ENCODE results near the gene KCNQ4. TPM values are rescaled to one million over a fixed set of nuclear protein-coding genes. Genes with fewer than 3 reads are reported as not detected.

The KCNQ4 gene
- total and polyA plus RNA-seq, 2 of the 8 experiments (the other 6 are each of a cell fraction or from before 2014, with no cell fraction given), result 2.2 to 3.9 TPM

GRCh38 chr1:40803902-40804301 is 20.3 kb downstream of the KCNQ4 start:
- Histone ChIP-seq H2BK12ac (ENCODE audit: low read depth, low read length) (no peak overlapping the region; the same call in 1 of the 2 replicates), H3K79me1 (ENCODE audit: low read depth, low read length) (no peaks in the 10 kb centered on the region), H4K20me1 (replicated peaks in 1 of 2; ENCODE audit: control insufficient read depth in 1 of 2, insufficient read depth in 2 of 2, low read length in 2 of 2) (no peaks in the 10 kb centered on the region), H3K23me2 (ENCODE audit: low read depth, low read length) (peaks cover 3% of the 10 kb centered on the region; the same call in 1 of the 2 replicates), H3K4me2 (ENCODE audit: insufficient read depth in 1 of 2, low read depth in 2 of 2, low read length in 2 of 2) (peak overlapping the region in 1 of 2 experiments; percentile 73; a peak in 1 of 4 replicates), H4K5ac (ENCODE audit: insufficient read length, low read depth, low read length) (peak overlapping the region; percentile 47), H2AFZ (ENCODE audit: low read length) (no peak overlapping the region), H2AK5ac (ENCODE audit: low read depth, low read length) (no peak overlapping the region), H4K8ac (ENCODE audit: extremely low read depth, insufficient read depth, low read length) (no peak overlapping the region; the same call in 1 of the 2 replicates), H3K4ac (replicated peaks; ENCODE audit: insufficient read length, low read depth, low read length) (no peak overlapping the region), H3K18ac (ENCODE audit: extremely low read depth, low read length) (peak overlapping the region; percentile 10; the same call in 1 of the 2 replicates), H2BK20ac (ENCODE audit: low read length) (peak overlapping the region; percentile 55; the same call in 1 of the 2 replicates), H2BK5ac (ENCODE audit: low read depth, low read length) (no peak overlapping the region), H3K9me3 (ENCODE audit: insufficient read depth in 2 of 2, low read depth in 1 of 2, low read length in 1 of 2) (no peaks in the 10 kb centered on the region), H3K23ac (ENCODE audit: insufficient read length) (no peak overlapping the region), H3K27me3 (replicated peaks in 1 of 4; ENCODE audit: control insufficient read depth in 3 of 4, extremely low read depth in 1 of 4, insufficient read depth in 3 of 4, low read length in 3 of 4) (peaks cover 0 to 6% (median 4%) of the 10 kb centered on the region in 4 experiments; a peak in 3 of 7 replicates), H3K4me1 (replicated peaks in 1 of 4; ENCODE audit: control insufficient read depth in 3 of 4, insufficient read depth in 4 of 4, low read length in 3 of 4) (peaks cover 9 to 34% (median 25%) of the 10 kb centered on the region in 4 experiments), H3K14ac (ENCODE audit: insufficient read length) (no peak overlapping the region), H3K27ac (ENCODE audit: low read depth, low read length) (no peak overlapping the region), H2BK15ac (ENCODE audit: low read length) (no peak overlapping the region), H3K9ac (replicated peaks in 1 of 4; ENCODE audit: extremely low read depth in 1 of 4, low read depth in 3 of 4, low read length in 3 of 4) (no peak overlapping the region), H3K4me3 (ENCODE audit: extremely low read depth in 1 of 4, insufficient read depth in 2 of 4, low read depth in 3 of 4, low read length in 4 of 4) (no peak overlapping the region), H3K79me2 (ENCODE audit: control insufficient read depth in 1 of 2, insufficient read depth in 2 of 2, low read length in 2 of 2) (no peaks in the 10 kb centered on the region), H2BK120ac (replicated peaks; ENCODE audit: low read depth, low read length) (no peak overlapping the region), H3K56ac (replicated peaks; ENCODE audit: insufficient read length, low read depth, low read length) (no peak overlapping the region), H3K36me3 (ENCODE audit: control insufficient read depth in 2 of 4, insufficient read depth in 4 of 4, low read length in 3 of 4) (no peaks in the 10 kb centered on the region), H4K91ac (replicated peaks; ENCODE audit: insufficient read length, low read length) (no peak overlapping the region)
- DNase-seq (ENCODE audit: low read depth in 1 of 2, low spot score in 2 of 2), result no peak
- WGBS, 2 experiments (ENCODE audit: extremely low coverage in 1 of 2, insufficient coverage in 1 of 2, insufficient read length in 1 of 2, insufficient replicate concordance in 2 of 2, low coverage in 1 of 2, low lambda C conversion rate in 2 of 2, missing lambda C conversion rate in 1 of 2), result 83% methylated on average over 2 of the region's 2 CpGs; no CpG with 5 or more reads in 1 of the 2 experiments
- POLR2A ChIA-PET (ENCODE audit: partially characterized antibody), result interaction anchor here (0.6 to 1.5 kb wide), 4 partner anchors 27 to 496 kb away, joined by 3 to 7 read pairs (median 4); partner anchors contain the start of gene NFYC
- no peak for FAIRE-seq
- TF ChIP-seq BACH1 (IDR thresholded peaks at IDR 0.05; ENCODE audit: low read length), result 0 out of 2 replicates have a peak, but pooled peaks have one; percentile 12
- 0 out of 2 replicates have a peak, but pooled peaks have one; percentile 3 for TF ChIP-seq E2F6 (IDR thresholded peaks at IDR 0.05)
- TF ChIP-seq TAF7 (optimal IDR thresholded peaks at IDR 0.05; ENCODE audit: borderline replicate concordance, low read depth, low read length), result no peak
- CTCF ChIA-PET (ENCODE audit: partially characterized antibody), result interaction anchor here (1.2 to 24.5 kb wide), 8 partner anchors 15 to 134 kb away, joined by 3 to 325 read pairs (median 4); no protein-coding TSS in a partner anchor
